Esophagus squamous epithelium (tissue), 5 donors: ENCODE data around the gene HIPK1. TPM values are rescaled to one million over a fixed set of nuclear protein-coding genes. Genes with fewer than 3 reads are reported as not detected.

Source experiments
- DNase-seq: peaks from one replicate; lab custom pipeline; 2025; lab: John Stamatoyannopoulos, UW
- H3K27ac ChIP-seq, 4 donors: fragments of 200-600 bp; sonication (generic); one replicate each; pipeline ENCODE4 v1.5.1; 2016 to 2019; ENCODE audit warnings: mild to moderate bottlenecking in 1 of 4
- H3K27me3 ChIP-seq, 4 donors: fragments of 200-600 bp; sonication (generic); 1 replicate in 3 of 4; 2 replicates in 1 of 4; pipeline versions ENCODE4 v1.5.1 to v1.6.0; 2017 to 2021; ENCODE audit warnings: antibody characterized with exemption in 1 of 4
- H3K36me3 ChIP-seq, 3 donors: fragments of 200-600 bp; sonication (generic); one replicate each; pipeline ENCODE4 v1.5.1; 2016 to 2019
- H3K4me1 ChIP-seq, 3 donors: fragments of 200-600 bp; sonication (generic); one replicate each; pipeline ENCODE4 v1.5.1; 2017 to 2019
- H3K4me3 ChIP-seq, 4 donors: fragments of 200-600 bp; sonication (generic); 1 replicate in 3 of 4; 2 replicates in 1 of 4; pipeline ENCODE4 v1.5.1; 2016 to 2019; ENCODE audit warnings: mild to moderate bottlenecking in 2 of 4, moderate library complexity in 1 of 4
- H3K9me3 ChIP-seq, 3 donors: fragments of 200-600 bp; sonication (generic); one replicate each; pipeline ENCODE4 v1.5.1; 2016 to 2019
- POLR2A ChIP-seq, 4 donors: fragments of 450-650 bp; IDR thresholded peaks; one replicate each; pipeline ENCODE4 v1.6.1; 2017; ENCODE audit warnings: antibody characterized with exemption in 4 of 4, mild to moderate bottlenecking in 4 of 4, moderate library complexity in 3 of 4
- WGBS, 2 donors: methylation state at CpG; one replicate each; pipeline ENCODE4 v1.1.5; 2018; 5-methylcytosine and 5-hydroxymethylcytosine counted together
- intact Hi-C: fragments of 100-400 bp; cut with DNase I; formaldehyde crosslinking; loops from one replicate; pipeline ENCODE4 v1.15.0; 2022
- total RNA-seq, 4 donors: library from RNA; depleted of rRNA; stranded (reverse); fragments of >200 nt; gene quantifications; one replicate each; pipeline ENCODE4 v1.1.0, GENCODE V29; 2016
- TF ChIP-seq, protein P1 (sequence below), 6 experiments: fragments of 450-650 bp in 4 of 6; fragments of 200-600 bp in 2 of 6; sonication (generic) in 2 of 6; IDR thresholded peaks; one replicate each; pipeline ENCODE4 v1.5.1; 2016 to 2019; ENCODE audit warnings: antibody characterized with exemption in 6 of 6, mild to moderate bottlenecking in 4 of 6, moderate library complexity in 4 of 6
- donor health status: DM: yes; HTN: yes; CAD: no.

Gene HIPK1
- total RNA-seq, 4 donors from 2014 or later = 34.1 to 46.5 (median 43.6) TPM

DNA sequence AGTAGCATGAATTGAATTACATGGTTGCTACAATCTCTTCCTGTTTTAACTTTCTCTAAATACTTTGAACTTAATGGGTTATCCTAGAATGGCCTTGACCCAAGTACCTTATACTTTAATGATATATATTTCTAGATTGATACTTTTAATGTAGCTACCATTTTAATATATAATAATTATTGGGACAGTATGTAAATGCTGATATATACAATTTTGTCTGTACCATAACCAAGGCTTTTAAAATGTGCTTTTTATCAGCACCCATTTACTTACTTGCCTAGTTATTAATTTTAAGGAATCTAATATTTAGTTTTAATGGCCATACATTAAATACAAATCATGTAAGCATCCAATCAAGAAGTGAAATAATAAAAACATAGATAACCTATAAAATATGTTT is 13.4 kb downstream of the HIPK1 start:
- TF ChIP-seq POLR2A (IDR thresholded peaks at IDR 0.05) = no peak
- Histone ChIP-seq H3K36me3 (peaks cover 3 to 53% (median 8%) of the 10 kb centered on the region in 3 donors), H3K9me3 (no peaks in the 10 kb centered on the region), H3K4me3 (no peak overlapping the region), H3K27ac (no peak overlapping the region), H3K27me3 (no peaks in the 10 kb centered on the region), H3K4me1 (peaks cover 0 to 52% (median 23%) of the 10 kb centered on the region in 3 donors)
- intact Hi-C loops = no loop called here
- no peak for DNase-seq

DNA sequence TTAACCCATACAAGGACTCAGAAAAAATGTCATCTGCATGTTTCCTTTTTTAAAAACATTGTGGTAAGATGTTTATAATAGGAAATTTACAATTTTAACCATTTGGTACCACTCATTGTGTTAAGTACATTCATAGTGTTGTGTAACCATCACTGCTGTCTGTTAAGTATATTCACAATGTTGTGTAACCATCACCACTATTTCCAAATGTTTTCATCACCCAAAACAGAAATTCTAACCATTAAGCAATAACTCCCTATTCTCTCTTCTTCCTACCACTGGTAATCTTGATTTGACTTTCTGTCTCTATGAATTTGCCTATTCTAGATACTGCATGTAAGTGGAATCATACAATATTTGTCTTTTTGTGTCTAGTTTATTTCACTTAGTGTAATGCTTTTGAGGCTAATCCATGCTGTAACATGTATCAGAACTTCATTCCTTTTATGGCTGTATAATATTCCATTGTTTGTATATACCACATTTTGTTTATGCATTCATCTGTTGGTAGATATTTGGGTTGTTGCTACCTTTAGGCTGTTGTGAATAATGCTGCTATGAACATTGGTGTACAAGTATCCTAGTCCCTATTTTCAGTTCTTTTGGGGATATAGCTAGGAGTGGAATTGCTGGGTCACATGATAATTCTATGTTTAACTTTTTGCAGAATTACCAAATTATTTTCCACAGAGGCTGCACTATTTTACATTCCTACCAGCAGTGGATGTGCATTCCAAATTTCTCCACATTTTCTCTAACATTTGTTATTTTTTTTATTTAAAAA is 14.1 kb downstream of the HIPK1 start:
- Histone ChIP-seq H3K9me3 (no peaks in the 10 kb centered on the region), H3K4me1 (peaks cover 0 to 53% (median 26%) of the 10 kb centered on the region in 3 donors), H3K36me3 (peaks cover 3 to 53% (median 8%) of the 10 kb centered on the region in 3 donors), H3K27me3 (no peaks in the 10 kb centered on the region), H3K27ac (no peak overlapping the region), H3K4me3 (no peak overlapping the region)
- TF ChIP-seq, protein P1, sequence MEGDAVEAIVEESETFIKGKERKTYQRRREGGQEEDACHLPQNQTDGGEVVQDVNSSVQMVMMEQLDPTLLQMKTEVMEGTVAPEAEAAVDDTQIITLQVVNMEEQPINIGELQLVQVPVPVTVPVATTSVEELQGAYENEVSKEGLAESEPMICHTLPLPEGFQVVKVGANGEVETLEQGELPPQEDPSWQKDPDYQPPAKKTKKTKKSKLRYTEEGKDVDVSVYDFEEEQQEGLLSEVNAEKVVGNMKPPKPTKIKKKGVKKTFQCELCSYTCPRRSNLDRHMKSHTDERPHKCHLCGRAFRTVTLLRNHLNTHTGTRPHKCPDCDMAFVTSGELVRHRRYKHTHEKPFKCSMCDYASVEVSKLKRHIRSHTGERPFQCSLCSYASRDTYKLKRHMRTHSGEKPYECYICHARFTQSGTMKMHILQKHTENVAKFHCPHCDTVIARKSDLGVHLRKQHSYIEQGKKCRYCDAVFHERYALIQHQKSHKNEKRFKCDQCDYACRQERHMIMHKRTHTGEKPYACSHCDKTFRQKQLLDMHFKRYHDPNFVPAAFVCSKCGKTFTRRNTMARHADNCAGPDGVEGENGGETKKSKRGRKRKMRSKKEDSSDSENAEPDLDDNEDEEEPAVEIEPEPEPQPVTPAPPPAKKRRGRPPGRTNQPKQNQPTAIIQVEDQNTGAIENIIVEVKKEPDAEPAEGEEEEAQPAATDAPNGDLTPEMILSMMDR (IDR thresholded peaks at IDR 0.05) = no peak
- no peak for TF ChIP-seq POLR2A (IDR thresholded peaks at IDR 0.05)
- DNase-seq = no peak
- intact Hi-C loops = no loop called here

DNA sequence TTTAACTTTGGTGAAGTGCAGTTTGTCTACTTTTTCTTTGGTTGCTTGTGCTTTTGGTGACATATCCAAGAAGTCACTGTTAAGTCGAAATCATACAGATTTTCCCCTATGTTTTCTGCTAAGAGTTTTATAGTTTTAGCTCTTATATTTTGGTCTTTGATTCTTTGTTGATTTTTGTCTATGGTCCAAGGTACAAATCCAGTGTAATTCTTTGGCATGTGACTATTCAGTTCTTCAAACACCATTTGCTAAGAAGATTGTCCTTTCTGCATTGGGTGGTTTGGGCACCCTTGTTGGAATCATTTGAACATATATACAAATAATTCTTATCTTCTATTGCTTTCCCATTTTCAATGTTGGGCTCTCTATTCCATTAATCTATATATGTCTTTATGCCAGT is 16.2 kb downstream of the HIPK1 start:
- no peak for TF ChIP-seq POLR2A (IDR thresholded peaks at IDR 0.05)
- TF ChIP-seq, protein P1 (IDR thresholded peaks at IDR 0.05) = no peak
- H3K4me3 ChIP-seq = no peak overlapping the region
- WGBS, 2 donors = 94 to 100% methylated on average over 1 of the region's 1 CpG
- H3K27ac ChIP-seq = no peak overlapping the region
- no peak for DNase-seq
- no peaks in the 10 kb centered on the region for H3K9me3 ChIP-seq
- H3K36me3 ChIP-seq = peaks cover 3 to 49% (median 8%) of the 10 kb centered on the region in 3 donors
- H3K4me1 ChIP-seq = peaks cover 0 to 53% (median 29%) of the 10 kb centered on the region in 3 donors
- H3K27me3 ChIP-seq = no peaks in the 10 kb centered on the region
- intact Hi-C loops = no loop called here

DNA sequence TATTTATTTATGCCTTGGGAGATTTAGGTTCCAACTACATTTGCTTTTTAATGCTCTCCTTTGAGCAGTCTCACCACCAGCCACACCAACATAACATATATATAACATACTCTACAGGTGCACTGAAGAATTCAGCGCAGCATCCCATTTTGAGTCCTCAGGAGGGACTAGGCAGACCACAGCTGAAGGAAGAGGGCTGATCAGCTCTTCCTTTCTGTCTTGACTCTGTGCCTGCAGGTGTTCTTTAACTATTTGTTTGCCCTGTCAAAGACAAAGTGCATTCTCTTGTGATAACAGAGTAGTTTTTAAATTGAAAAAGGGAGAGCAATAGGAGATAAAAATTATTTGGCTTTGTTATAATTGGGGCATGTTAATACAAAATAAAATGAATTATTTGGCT is 17.0 kb downstream of the HIPK1 start:
- no peak for DNase-seq
- peaks cover 0 to 48% (median 29%) of the 10 kb centered on the region in 3 donors for H3K4me1 ChIP-seq

DNA sequence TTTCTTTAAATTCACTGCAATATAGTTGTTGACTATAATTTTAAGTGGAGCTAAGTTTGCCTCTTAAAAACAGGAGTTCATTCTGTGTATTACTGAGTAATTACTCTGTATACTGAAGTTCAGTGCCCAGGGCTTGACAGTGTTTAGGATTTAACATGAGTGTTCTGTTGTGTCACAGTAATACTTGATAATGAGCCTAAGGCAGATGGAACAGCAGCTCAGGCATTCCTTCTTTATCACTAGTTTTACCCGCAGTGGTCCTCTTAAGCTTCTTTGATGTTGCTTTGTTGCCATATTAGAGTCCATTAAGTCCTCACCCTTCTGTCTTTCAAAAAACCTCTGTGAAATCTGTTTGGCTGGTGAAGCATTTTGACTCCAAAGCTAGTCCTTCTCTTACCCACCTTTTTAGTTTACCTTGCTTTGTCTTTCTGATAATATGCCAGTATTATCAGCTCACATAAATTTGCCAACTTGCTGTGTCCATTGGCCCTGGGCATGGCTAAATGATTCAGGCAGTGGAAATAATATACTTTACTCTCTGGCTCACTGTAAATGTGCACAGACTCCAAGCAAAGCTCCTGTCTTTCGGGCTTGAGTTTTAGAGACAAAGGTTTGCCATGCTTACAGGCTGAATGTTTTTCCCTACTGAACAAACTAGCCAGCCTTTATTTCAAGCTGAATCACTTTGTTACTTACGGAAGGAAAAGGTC is 17.7 kb downstream of the HIPK1 start:
- intact Hi-C loops = no loop called here
- no peak for DNase-seq
- Histone ChIP-seq H3K4me1 (peaks cover 0 to 50% (median 29%) of the 10 kb centered on the region in 3 donors), H3K27ac (peak overlapping the region; percentile 22 to 62 (median 53)), H3K27me3 (no peaks in the 10 kb centered on the region), H3K4me3 (peak overlapping the region in 1 of 4 donors; percentile 1), H3K9me3 (no peaks in the 10 kb centered on the region), H3K36me3 (peaks cover 3 to 34% (median 6%) of the 10 kb centered on the region in 3 donors)
- TF ChIP-seq, protein P1 (IDR thresholded peaks at IDR 0.05) = no peak
- TF ChIP-seq POLR2A (IDR thresholded peaks at IDR 0.05) = no peak
- WGBS, 2 donors = 31 to 36% methylated on average over 3 of the region's 3 CpGs

More for the DNA sequence above, 17.0 kb downstream of the HIPK1 start:
- Histone ChIP-seq H3K36me3 (peaks cover 3 to 41% (median 8%) of the 10 kb centered on the region in 3 donors), H3K4me3 (no peak overlapping the region), H3K27me3 (no peaks in the 10 kb centered on the region), H3K9me3 (no peaks in the 10 kb centered on the region), H3K27ac (no peak overlapping the region)
- TF ChIP-seq, protein P1 (IDR thresholded peaks at IDR 0.05) = no peak
- no peak for TF ChIP-seq POLR2A (IDR thresholded peaks at IDR 0.05)
- WGBS, 2 donors = 69 to 100% methylated on average over 1 of the region's 1 CpG
- intact Hi-C loops = no loop called here
